HG03108 (cell line): ENCODE measurements around the gene PRAC1.
A peak's percentile ranks its signal among the peaks of the same experiment; 100 is the strongest.

Source experiments
- ATAC-seq: cut with Tn5 transposase; IDR thresholded peaks from one replicate; pipeline ENCODE4 v1.9.1; 2021; ENCODE audit warnings: moderate library complexity; ENCODE audit not compliant: unreplicated experiment

The PRAC1 gene

DNA sequence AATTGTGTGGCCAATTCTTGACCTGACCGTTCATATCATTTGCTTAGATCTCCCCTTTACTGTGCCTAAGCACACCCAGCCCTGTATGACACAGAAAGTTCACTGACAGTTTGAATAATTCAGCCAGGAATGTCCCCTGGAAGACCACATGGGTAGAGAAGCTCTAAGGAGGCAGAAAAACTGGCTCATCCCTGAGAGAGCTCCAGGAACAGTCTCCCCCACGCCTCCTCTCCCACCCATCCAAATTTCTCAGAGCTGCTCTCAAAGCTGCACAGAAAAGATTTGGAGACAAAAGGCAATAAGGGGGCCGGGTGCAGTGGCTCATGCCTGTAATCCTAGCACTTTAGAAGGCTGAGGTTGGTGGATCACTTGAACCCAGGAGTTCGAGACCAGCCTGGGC lies 11.2 kb downstream of the PRAC1 start:
- no peak for ATAC-seq

DNA sequence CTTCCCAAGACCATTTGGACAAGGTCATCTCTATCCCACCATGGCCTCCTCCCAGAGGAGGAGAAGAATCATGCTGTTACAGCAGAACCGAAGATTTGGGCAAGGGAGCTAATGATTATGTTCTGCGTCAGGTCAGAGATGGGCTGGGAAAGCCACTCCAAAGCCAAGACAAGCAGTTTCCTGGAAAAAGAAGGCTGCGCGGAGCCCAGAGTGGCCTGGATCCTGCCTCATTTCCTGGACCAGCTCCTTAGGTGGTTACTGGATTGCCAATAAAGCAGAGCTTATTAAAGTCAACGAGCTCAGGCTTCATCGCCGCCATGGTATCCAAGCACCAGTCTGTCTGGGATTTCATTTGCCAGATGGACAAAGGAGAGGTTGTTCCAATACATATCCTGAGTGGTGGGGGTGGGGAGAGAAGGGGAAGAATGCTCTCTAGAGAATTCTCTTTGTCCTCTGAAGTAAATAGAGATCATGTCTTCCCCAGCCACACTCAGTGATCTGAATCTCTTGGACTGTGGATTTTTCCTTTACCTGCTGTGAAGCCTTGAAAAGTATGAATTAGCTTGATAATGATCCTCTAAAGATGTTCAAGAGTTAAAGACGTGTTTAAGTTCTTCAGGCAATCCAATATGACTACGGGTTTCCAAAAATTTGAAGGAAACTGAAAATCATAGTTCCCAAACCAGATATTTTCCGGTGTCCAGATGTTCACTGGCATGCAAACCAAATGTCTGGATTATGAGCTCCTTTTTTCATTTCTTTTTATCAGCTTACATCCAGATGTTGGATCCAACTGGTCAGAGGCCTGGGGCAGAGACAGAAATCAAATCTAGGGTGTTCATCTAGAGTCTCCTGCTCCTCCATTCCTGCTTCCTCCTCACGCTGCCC lies 17.7 kb downstream of the PRAC1 start:
- no peak for ATAC-seq

- ATAC-seq, result no peak
Observed at GRCh38 chr17:48701864-48702532, 20.3 kb downstream of the PRAC1 start.

DNA sequence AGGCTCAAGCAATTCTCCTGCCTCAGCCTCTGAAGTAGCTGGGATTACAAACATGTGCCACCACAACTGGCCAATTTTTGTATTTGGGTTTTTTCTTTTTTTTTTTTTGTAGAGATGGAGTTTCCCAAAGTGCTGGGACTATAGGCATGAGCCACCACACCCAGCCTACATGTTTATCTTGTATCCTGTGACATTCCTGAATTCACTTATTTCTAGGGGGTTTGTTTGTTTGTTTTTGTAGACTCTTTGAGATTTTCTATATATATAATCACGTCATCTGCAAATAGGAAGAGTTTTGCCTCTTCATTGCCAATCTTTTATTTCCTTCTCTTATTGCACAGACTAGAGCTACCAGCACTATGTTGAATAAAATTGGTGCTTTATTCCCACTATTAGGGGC lies 29.1 kb downstream of the PRAC1 start:
- no peak for ATAC-seq

GRCh38 chr17:48692049-48692448 lies 30.3 kb downstream of the PRAC1 start:
- no peak for ATAC-seq

GRCh38 chr17:48690655-48691054 lies 31.7 kb downstream of the PRAC1 start:
- no peak for ATAC-seq

- ATAC-seq, result no peak
Observed at GRCh38 chr17:48681609-48682008, 40.7 kb downstream of the PRAC1 start.

DNA sequence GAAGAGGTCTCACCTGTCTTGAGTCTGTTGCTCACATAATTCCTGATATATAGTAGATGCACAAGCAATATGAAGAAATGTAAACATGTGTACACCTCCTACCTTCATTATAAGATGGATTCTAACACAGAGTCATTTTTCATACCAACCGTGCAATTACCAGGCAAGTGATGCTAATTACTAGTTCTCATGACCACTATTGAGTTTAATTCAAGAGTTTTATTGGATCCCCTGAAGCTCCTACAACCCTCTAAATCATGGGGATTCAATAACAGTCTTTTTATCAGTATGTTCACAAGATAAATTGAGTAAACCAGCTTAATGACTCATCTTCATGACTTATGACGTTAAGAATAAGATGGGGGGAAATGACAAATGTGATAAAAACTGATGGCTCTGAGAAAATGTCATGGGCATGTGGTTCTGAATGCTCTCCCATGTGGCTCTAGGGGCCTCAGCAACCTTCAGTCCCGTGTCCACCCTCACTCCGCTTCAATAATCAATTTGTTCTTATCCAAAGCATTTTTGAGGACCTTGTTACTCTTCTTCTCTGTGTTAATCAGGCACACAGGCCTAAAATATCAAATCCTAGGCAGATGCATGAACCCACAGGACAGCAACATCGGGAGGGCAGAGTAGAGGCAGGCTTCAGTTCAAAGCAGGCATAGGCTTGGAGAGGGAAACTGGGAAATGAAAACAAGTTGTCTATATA lies 42.8 kb downstream of the PRAC1 start:
- ATAC-seq, result no peak

GRCh38 chr17:48678141-48678971 lies 44.0 kb downstream of the PRAC1 start:
- peak; percentile 70 for ATAC-seq

GRCh38 chr17:48676963-48677558 lies 45.3 kb downstream of the PRAC1 start:
- ATAC-seq, result no peak

GRCh38 chr17:48672340-48672739 lies 50.0 kb downstream of the PRAC1 start:
- no peak for ATAC-seq
